Tibial artery (tissue), 4 donors: ENCODE measurements around the gene CTNS.

Experiments
- DNase-seq, 2 donors: peaks; one replicate each; pipeline ENCODE4 v3.0.0-alpha.2; 2019
- H3K27ac ChIP-seq, 2 donors: fragments of 200-600 bp; sonication (generic) in 1 of 2; 1 replicate in 1 of 2; 2 replicates in 1 of 2; pipeline ENCODE4 v1.5.1; 2018 to 2019; ENCODE audit warnings: mild to moderate bottlenecking in 1 of 2
- H3K27me3 ChIP-seq, 2 donors: fragments of 200-600 bp; sonication (generic) in 1 of 2; one replicate each; pipeline versions ENCODE4 v1.5.1 to v1.6.0; 2016 to 2019
- H3K36me3 ChIP-seq, 3 donors: fragments of 200-600 bp; sonication (generic) in 2 of 3; one replicate each; pipeline ENCODE4 v1.5.1; 2016 to 2019; ENCODE audit warnings: mild to moderate bottlenecking in 2 of 3
- H3K4me1 ChIP-seq, 4 donors: fragments of 200-600 bp; sonication (generic) in 2 of 4; 1 replicate in 3 of 4; 2 replicates in 1 of 4; pipeline ENCODE4 v1.5.1; 2016 to 2019
- H3K4me3 ChIP-seq, 2 donors: fragments of 200-600 bp; sonication (generic) in 1 of 2; 1 replicate in 1 of 2; 2 replicates in 1 of 2; pipeline ENCODE4 v1.5.1; 2018 to 2019; ENCODE audit warnings: mild to moderate bottlenecking in 2 of 2
- H3K9me3 ChIP-seq, 3 donors: fragments of 200-600 bp; sonication (generic) in 1 of 3; one replicate each; pipeline ENCODE4 v1.5.1; 2016 to 2019
- CTCF ChIP-seq, 2 experiments: fragments of 200-600 bp in 1 of 2; fragments of 450-650 bp in 1 of 2; IDR thresholded peaks; one replicate each; pipeline ENCODE4 v1.5.1; 2017 to 2019; ENCODE audit warnings: antibody characterized with exemption in 2 of 2, mild to moderate bottlenecking in 1 of 2, moderate library complexity in 1 of 2
- intact Hi-C: fragments of 100-400 bp; cut with DNase I; formaldehyde crosslinking; loops from one replicate; pipeline ENCODE4 v1.15.0; 2023; ENCODE audit warnings: low total_unique reads

CTNS gene

GRCh38 chr17:3610523-3610922 is 26.0 kb upstream of the CTNS start:
- H3K27me3 ChIP-seq = no peaks in the 10 kb centered on the region
- peaks cover 50 to 100% (median 68%) of the 10 kb centered on the region in 3 donors for H3K36me3 ChIP-seq

GRCh38 chr17:3613124-3613523 is 23.4 kb upstream of the CTNS start:
- peaks cover 65 to 100% (median 78%) of the 10 kb centered on the region in 3 donors for H3K36me3 ChIP-seq
- TF ChIP-seq CTCF (IDR thresholded peaks at IDR 0.05) = no peak
- H3K4me1 ChIP-seq = no peaks in the 10 kb centered on the region
- DNase-seq = no peak
- H3K27ac ChIP-seq = no peak overlapping the region
- intact Hi-C loops = no loop called here
- H3K27me3 ChIP-seq = no peaks in the 10 kb centered on the region
- no peak overlapping the region for H3K4me3 ChIP-seq
- H3K9me3 ChIP-seq = no peaks in the 10 kb centered on the region

More at GRCh38 chr17:3610523-3610922, 26.0 kb upstream of the CTNS start:
- no peak overlapping the region for H3K4me3 ChIP-seq
- H3K27ac ChIP-seq = no peak overlapping the region
- no peak for TF ChIP-seq CTCF (IDR thresholded peaks at IDR 0.05)
- H3K4me1 ChIP-seq = no peaks in the 10 kb centered on the region
- H3K9me3 ChIP-seq = no peaks in the 10 kb centered on the region
- no peak for DNase-seq
- intact Hi-C loops = no loop called here

GRCh38 chr17:3615160-3615870 is 21.2 kb upstream of the CTNS start:
- no peak for TF ChIP-seq CTCF (IDR thresholded peaks at IDR 0.05)
- peaks cover 74 to 100% (median 78%) of the 10 kb centered on the region in 3 donors for H3K36me3 ChIP-seq

GRCh38 chr17:3621146-3621720 is 15.3 kb upstream of the CTNS start:
- intact Hi-C loops = no loop called here

More at GRCh38 chr17:3615160-3615870, 21.2 kb upstream of the CTNS start:
- no peaks in the 10 kb centered on the region for H3K27me3 ChIP-seq
- no peak overlapping the region for H3K4me3 ChIP-seq
- H3K27ac ChIP-seq = no peak overlapping the region
- H3K9me3 ChIP-seq = no peaks in the 10 kb centered on the region
- intact Hi-C loops = no loop called here
- H3K4me1 ChIP-seq = no peaks in the 10 kb centered on the region
- no peak for DNase-seq

GRCh38 chr17:3622977-3623594 is 13.5 kb upstream of the CTNS start:
- Histone ChIP-seq H3K9me3 (no peaks in the 10 kb centered on the region), H3K4me1 (no peaks in the 10 kb centered on the region), H3K4me3 (no peak overlapping the region), H3K36me3 (peaks cover 65 to 94% (median 83%) of the 10 kb centered on the region in 3 donors), H3K27ac (no peak overlapping the region), H3K27me3 (no peaks in the 10 kb centered on the region)
- DNase-seq = no peak
- no peak for TF ChIP-seq CTCF (IDR thresholded peaks at IDR 0.05)
- intact Hi-C loops = no loop called here

More at GRCh38 chr17:3621146-3621720, 15.3 kb upstream of the CTNS start:
- no peaks in the 10 kb centered on the region for H3K27me3 ChIP-seq
- H3K27ac ChIP-seq = no peak overlapping the region
- no peak for DNase-seq
- H3K4me3 ChIP-seq = no peak overlapping the region
- TF ChIP-seq CTCF (IDR thresholded peaks at IDR 0.05) = no peak
- no peaks in the 10 kb centered on the region for H3K9me3 ChIP-seq
- no peaks in the 10 kb centered on the region for H3K4me1 ChIP-seq
- H3K36me3 ChIP-seq = peaks cover 78 to 96% (median 82%) of the 10 kb centered on the region in 3 donors
